ENCODE measurements around the gene NFIB.

The NFIB gene

GRCh38 chr9:14214065-14214684 is 99.8 kb downstream of the NFIB start:
- DNase-seq (ENCODE audit: low spot score) = no peak

DNA sequence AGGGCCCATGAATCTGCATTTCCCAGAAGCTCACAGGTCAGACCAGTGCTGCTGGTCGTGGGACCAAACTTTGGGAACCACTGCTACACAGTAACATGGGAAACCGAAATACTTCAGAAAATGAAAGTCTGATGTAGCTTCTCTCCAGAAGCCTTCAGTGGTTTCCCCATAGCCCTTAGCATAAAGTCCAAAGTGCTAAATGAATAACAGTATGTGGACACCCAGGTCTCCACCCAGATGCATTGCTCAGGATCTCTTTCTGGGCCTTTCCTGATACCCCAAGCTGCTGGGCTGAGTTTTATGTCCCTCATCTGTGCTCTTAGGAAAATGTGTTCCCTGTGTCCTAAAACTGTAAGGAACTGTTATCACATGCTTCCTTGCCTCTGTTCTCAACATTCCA is 100.4 kb downstream of the NFIB start:
- no peak for DNase-seq (ENCODE audit: low spot score)

DNA sequence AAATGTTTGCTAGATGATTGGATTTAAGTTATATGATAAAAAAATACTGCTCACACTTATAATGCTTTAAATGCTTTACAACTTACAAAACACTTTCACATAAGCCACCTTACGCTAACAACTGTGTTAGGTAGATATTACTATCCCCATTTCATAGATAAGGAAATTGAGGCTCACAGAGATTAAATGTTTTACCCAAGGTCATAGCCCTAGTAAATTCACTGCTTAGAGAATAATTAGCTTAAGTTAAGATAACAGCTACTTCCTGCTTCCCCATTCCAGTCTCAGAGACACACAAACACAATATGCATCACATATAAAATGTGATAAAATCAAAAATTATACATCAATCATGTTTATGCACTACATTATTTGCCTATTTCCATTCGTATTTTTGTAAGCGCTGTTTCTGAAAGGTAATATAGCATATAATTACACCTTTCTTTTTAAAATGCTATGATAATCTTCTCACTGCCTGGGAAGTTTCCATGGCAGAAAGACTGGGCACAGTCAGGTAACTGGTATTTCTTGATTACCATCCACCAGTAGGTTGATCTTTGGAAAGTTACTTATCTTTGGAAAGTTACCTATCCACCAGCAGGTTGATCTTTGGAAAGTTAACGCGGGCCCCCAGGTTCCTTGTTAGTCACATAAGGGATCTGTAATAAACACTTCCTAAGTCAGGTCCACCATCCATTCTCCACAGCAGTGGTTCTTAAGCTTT is 101.1 kb downstream of the NFIB start:
- no peak for DNase-seq (ENCODE audit: low spot score)

DNA sequence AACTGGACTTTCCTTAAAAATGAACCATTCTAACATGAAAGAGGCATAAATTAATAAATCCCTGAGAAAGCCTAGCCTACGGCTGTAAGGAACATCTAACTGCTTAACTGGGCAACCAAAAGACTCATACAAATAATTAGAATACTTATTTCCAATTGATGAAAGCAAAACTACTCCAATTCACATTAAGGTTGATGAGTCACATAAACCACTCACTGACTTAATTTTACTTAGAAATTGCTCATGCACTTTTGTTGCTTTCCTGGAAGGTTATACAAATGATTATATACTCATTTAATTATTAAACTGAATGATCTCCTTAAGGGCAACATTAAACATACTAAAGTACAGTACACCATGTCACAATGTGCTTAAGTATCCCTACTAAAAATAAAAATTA is 101.9 kb downstream of the NFIB start:
- DNase-seq (ENCODE audit: low spot score) = no peak

DNA sequence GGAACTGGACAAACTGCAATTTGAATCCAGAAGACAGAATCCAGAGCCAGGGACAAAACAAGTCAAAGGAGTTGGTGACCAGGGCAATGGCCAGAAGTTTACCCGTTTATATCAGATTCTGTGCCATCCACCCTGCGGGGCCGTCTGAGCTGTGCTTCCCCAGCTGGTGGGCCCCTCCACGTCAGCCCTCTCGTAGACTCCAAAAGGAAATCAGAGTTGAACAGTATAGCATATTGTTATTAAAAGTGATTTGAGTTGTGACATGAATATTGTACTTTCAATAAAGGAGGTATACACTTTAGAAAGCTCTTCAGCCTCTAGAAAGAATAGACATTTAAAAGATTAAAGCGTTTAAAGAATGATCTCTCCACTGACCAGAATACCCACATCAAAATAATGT is 102.4 kb downstream of the NFIB start:
- DNase-seq (ENCODE audit: low spot score) = no peak

GRCh38 chr9:14210428-14210827 is 103.5 kb downstream of the NFIB start:
- DNase-seq (ENCODE audit: low spot score) = no peak

GRCh38 chr9:14209399-14210345 is 104.3 kb downstream of the NFIB start:
- DNase-seq (ENCODE audit: low spot score) = no peak

DNA sequence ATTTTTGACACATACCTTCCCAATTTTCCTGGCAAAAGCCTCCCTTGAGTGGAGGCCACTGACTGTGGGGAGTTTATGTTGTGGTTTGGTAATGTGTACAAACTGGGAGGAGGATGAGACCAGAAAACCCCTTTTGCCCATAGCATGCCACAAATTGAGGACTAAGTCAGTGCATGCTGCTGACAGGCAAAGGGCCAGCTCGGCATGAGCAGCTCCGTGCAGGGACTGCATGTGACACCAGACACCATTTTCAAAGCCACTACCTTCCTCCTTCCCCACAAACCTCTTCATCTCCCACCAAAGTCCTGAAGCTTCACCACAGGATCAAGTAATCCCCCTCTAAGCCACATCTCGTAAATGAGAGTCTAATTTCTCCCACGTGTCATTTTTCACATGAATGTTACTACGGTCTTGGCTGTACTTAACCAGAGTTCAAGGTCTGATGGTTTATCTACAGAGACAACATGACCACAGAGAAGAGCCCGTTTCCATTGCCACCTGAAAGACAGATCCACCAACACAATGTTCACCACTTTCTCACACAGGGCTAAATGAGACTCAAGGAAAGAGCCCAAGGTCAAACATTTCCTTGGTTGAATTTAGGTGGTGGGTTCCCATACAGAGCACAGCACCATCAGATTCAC is 106.5 kb downstream of the NFIB start:
- no peak for DNase-seq (ENCODE audit: low spot score)

- no peak for DNase-seq (ENCODE audit: low spot score)
Observed at GRCh38 chr9:14205463-14205862, 108.5 kb downstream of the NFIB start.

GRCh38 chr9:14203356-14204056 is 110.4 kb downstream of the NFIB start:
- no peak for DNase-seq (ENCODE audit: low spot score)

GRCh38 chr9:14198841-14199455 is 115.0 kb downstream of the NFIB start:
- no peak for DNase-seq (ENCODE audit: low spot score)

DNA sequence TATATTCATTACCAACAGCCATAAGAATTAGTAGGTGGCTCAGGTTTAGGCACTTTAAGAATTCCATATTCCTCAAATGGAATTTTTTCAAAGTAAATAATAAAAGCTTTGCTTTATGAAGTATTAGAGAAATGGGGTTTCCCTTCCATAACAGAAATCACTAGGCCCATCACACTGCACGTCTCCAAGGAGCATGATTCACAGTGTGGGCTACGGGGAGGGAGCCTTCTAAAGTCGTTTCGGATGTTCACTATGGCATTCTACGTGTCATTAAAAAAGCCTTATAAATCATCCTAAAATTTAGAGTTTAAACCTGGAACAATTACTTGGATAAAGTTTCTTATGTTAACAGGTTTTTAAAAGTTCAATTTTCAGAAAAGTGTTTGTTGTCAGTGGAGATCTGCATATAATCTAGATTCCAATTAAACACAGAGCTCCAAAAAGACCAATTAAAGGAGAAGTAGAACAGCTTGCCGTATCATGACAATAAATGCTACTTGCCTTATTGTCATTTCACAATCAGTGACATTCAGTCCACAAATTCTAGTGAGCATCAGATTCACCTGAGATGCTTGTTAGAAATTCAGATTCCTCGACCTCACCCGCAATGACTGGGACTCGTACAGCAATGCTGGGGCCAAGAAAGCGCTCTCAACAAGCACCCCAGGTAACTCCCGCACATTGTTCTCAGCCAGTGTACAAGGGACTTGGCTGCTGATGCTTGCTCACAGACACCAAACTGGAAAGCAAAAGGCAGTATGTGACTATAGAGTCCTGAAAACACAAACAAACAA is 115.7 kb downstream of the NFIB start:
- DNase-seq (ENCODE audit: low spot score) = no peak

GRCh38 chr9:14197325-14197858 is 116.5 kb downstream of the NFIB start:
- DNase-seq (ENCODE audit: low spot score) = no peak

DNA sequence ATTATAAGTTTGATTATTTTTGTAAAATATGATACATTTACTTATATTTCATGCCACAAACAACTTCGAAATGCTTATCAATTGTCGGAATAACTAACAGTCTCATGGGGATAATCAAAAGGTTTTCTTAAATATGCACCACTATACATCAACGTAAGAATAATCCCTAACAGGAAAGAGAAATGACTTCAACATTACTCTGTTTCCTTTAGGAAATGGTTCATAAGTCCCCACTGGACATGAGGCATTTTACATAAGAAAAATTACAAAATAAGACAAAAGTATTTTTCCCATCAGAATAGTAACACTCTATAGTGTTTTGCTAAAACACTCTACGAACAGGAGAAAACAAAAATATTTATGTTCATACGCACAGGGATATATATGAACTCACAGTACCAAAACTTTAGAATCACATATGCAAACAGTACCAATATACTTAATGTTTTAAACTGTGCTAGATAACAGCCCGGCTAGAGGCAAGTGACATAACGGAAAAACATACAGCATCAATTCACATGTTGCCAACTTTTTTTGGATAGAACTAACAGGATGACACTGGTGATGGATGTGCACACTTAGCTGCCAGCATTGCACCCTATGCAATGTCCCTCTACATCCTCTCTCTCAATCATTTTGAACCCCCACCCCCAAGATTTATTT is 120.5 kb downstream of the NFIB start:
- DNase-seq (ENCODE audit: low spot score) = no peak

DNA sequence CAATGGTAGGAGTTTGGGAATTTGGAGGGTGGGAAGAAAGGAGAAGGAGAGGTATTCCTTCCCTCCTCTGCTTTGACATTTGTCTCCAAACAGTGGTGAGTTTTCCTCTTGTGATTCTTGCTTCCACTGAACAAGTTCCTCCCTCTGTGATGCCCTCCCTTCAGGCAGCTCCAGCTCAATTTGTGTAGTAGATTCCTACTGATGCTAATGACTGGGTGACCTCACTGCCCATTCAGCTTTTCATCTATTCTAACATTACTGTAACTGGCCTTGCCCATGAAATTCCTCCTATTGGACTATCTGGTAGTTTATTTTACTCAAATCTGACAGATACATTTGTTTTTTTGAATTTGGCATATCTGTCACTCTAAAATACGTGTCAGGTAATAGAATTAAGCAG is 121.4 kb downstream of the NFIB start:
- no peak for DNase-seq (ENCODE audit: low spot score)

- DNase-seq (ENCODE audit: low spot score) = no peak
Observed at GRCh38 chr9:14191512-14191911, 122.4 kb downstream of the NFIB start.

- no peak for DNase-seq (ENCODE audit: low spot score)
Observed at GRCh38 chr9:14190240-14190639, 123.7 kb downstream of the NFIB start.

- no peak for DNase-seq (ENCODE audit: low spot score)
Observed at GRCh38 chr9:14189578-14189977, 124.4 kb downstream of the NFIB start.

DNA sequence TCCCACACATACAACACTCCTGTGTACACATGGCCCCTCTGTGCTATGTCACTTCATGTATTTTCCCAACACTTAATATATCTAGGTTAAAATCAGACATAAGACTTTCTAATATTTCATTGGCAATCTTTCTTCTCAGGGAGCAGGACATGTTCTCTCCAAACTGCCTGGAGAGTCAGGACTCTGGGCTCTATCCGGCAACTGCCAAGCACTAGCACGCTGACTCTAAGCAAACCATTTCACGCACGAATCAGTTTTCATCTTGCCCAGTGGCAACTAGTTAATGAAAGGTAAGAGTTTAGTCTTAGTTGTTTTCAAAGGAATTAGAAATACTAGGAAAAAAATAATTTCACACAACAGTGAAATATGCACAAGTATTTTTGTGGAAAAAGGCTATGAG is 124.8 kb downstream of the NFIB start:
- no peak for DNase-seq (ENCODE audit: low spot score)

DNA sequence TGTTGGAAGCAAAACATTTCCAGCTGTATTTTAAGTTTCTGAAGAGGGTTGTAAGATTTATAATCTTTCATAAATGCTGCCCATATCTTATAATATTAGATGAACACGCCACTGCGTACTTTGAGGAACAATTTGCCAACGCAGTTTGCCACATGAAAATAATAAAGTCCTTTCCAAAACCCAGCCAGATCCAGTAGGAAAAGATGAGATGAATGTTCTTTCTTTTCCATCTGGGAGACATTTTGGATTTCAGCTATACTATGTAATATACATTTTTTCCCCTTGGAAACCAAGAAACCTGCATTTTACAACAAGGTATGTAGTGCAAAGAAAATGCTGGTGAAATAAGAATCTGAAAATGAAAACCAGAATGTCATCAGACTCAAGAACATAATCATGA is 125.4 kb downstream of the NFIB start:
- no peak for DNase-seq (ENCODE audit: low spot score)

All from hematopoietic multipotent progenitor cell treated with erythropoietin and hydrocortisone succinate and interleukin-3 and kit ligand, for 17 days (in vitro differentiated cells).